ENCODE measurements around the gene GEN1.
"Not testable (repeated sequence)": the region's sequence is repeated elsewhere in the genome, so short reads cannot be mapped to it uniquely, and the experiment has no call there.

GEN1 gene

GRCh38 chr2:17818235-17818815 is 64.4 kb downstream of the GEN1 start:
- no peak for TF ChIP-seq CTCF (IDR thresholded peaks at IDR 0.05; ENCODE audit: low read depth, low read length)
- H3K27me3 ChIP-seq, result no peaks in the 10 kb centered on the region
- DNase-seq, result no peak
- H3K4me1 ChIP-seq, result peaks cover 28% of the 10 kb centered on the region
- H3K36me3 ChIP-seq, result no peaks in the 10 kb centered on the region
- H3K9me3 ChIP-seq, result no peaks in the 10 kb centered on the region
- H3K4me3 ChIP-seq (ENCODE audit: low read depth, low read length), result no peak overlapping the region

- H3K36me3 ChIP-seq, result no peaks in the 10 kb centered on the region
- no peaks in the 10 kb centered on the region for H3K27me3 ChIP-seq
- no peaks in the 10 kb centered on the region for H3K9me3 ChIP-seq
- peak; percentile 87 for DNase-seq
- peaks cover 31% of the 10 kb centered on the region for H3K4me1 ChIP-seq
- no peak for TF ChIP-seq CTCF (IDR thresholded peaks at IDR 0.05; ENCODE audit: low read depth, low read length)
- no peak overlapping the region for H3K4me3 ChIP-seq (ENCODE audit: low read depth, low read length)
Measured at GRCh38 chr2:17821080-17821479, 67.1 kb downstream of the GEN1 start.

- DNase-seq, result peak; percentile 28
- H3K36me3 ChIP-seq, result no peaks in the 10 kb centered on the region
- no peaks in the 10 kb centered on the region for H3K27me3 ChIP-seq
- no peaks in the 10 kb centered on the region for H3K9me3 ChIP-seq
- peak overlapping the region; percentile 17 for H3K4me3 ChIP-seq (ENCODE audit: low read depth, low read length)
- TF ChIP-seq CTCF (IDR thresholded peaks at IDR 0.05; ENCODE audit: low read depth, low read length), result no peak
- peaks cover 31% of the 10 kb centered on the region for H3K4me1 ChIP-seq
Measured at GRCh38 chr2:17821535-17822444, 67.9 kb downstream of the GEN1 start.

- H3K36me3 ChIP-seq, result no peaks in the 10 kb centered on the region
- no peak for TF ChIP-seq CTCF (IDR thresholded peaks at IDR 0.05; ENCODE audit: low read depth, low read length)
- H3K9me3 ChIP-seq, result no peaks in the 10 kb centered on the region
- H3K27me3 ChIP-seq, result no peaks in the 10 kb centered on the region
- H3K4me1 ChIP-seq, result peaks cover 31% of the 10 kb centered on the region
- DNase-seq, result peak; percentile 65
- peak overlapping the region; percentile 25 for H3K4me3 ChIP-seq (ENCODE audit: low read depth, low read length)
Measured at GRCh38 chr2:17822445-17823117, 68.6 kb downstream of the GEN1 start.

- peak; percentile 18 for DNase-seq
- H3K9me3 ChIP-seq; H3K27me3 ChIP-seq; H3K4me3 ChIP-seq (ENCODE audit: low read depth, low read length); H3K36me3 ChIP-seq: not testable (repeated sequence)
- H3K4me1 ChIP-seq, result peaks cover 31% of the 10 kb centered on the region
Measured at GRCh38 chr2:17823646-17824045, 69.7 kb downstream of the GEN1 start.

- DNase-seq, result no peak
- Histone ChIP-seq H3K36me3 (no peaks in the 10 kb centered on the region), H3K27me3 (no peaks in the 10 kb centered on the region; the same call in 1 of the 2 replicates), H3K4me3 (ENCODE audit: low read depth, low read length) (no peak overlapping the region), H3K4me1 (peaks cover 13% of the 10 kb centered on the region), H3K9me3 (no peaks in the 10 kb centered on the region)
- no peak for TF ChIP-seq CTCF (IDR thresholded peaks at IDR 0.05; ENCODE audit: low read depth, low read length)
Measured at GRCh38 chr2:17827316-17827715, 73.4 kb downstream of the GEN1 start.
